ENCODE results near the gene CTSV.
"Not testable (repeated sequence)": the region's sequence is repeated elsewhere in the genome, so short reads cannot be mapped to it uniquely, and the experiment has no call there.

Gene CTSV

GRCh38 chr9:96984139-96984538, 54.8 kb downstream of the CTSV start:
- H3K27ac ChIP-seq; POLR2A ChIA-PET (ENCODE audit: low non-redundant PET); CTCF ChIA-PET; DNase-seq (ENCODE audit: low spot score): not testable (repeated sequence)

GRCh38 chr9:96983496-96984122, 55.3 kb downstream of the CTSV start:
- CTCF ChIA-PET; POLR2A ChIA-PET (ENCODE audit: low non-redundant PET); H3K27ac ChIP-seq; DNase-seq (ENCODE audit: low spot score): not testable (repeated sequence)
